H1 (cell line): ENCODE measurements around the gene DBF4B. TPM values are rescaled to one million over a fixed set of nuclear protein-coding genes. Genes with fewer than 3 reads are reported as not detected.

Experiments used
- CTCF ChIA-PET: fragments of 300-600 bp; sonication (Branson Sonifier 250); formaldehyde crosslinking; loops from one replicate; lab custom pipeline; 2021; ENCODE audit not compliant: partially characterized antibody; lab: Charles Lee
- POLR2A ChIA-PET: fragments of 300-600 bp; sonication (Branson Sonifier 250); formaldehyde crosslinking; loops from one replicate; lab custom pipeline; 2021; ENCODE audit warnings: inconsistent platforms; ENCODE audit not compliant: partially characterized antibody; lab: Charles Lee
- DNase-seq, 2 experiments: peaks; one replicate each; pipeline versions ENCODE4 v3.0.0 to v3.0.0-alpha.2; 2010 to 2022; ENCODE audit warnings: low spot score in 2 of 2, low read depth in 1 of 2, mixed read lengths in 1 of 2
- FAIRE-seq: peaks from 2 replicates; lab custom pipeline; 2011; peaks lifted over from hg19 to GRCh38; lab: Jason Lieb, UNC
- H2AFZ ChIP-seq: 2 replicates; pipeline ENCODE4 v1.8.1; 2012; ENCODE audit warnings: low read length, inconsistent platforms
- H2AK5ac ChIP-seq: 2 replicates; pipeline ENCODE4 v1.6.1; 2013; ENCODE audit warnings: low read depth, low read length
- H2BK120ac ChIP-seq: replicated peaks from 2 replicates; pipeline ENCODE3; 2013; ENCODE audit warnings: low read depth, low read length, inconsistent platforms
- H2BK12ac ChIP-seq: 2 replicates; pipeline ENCODE4 v1.6.1; 2013; ENCODE audit warnings: low read depth, low read length
- H2BK15ac ChIP-seq: 2 replicates; pipeline ENCODE4 v1.6.1; 2013; ENCODE audit warnings: low read length
- H2BK20ac ChIP-seq: 2 replicates; pipeline ENCODE4 v1.6.1; 2013; ENCODE audit warnings: low read length
- H2BK5ac ChIP-seq: 2 replicates; pipeline ENCODE4 v1.6.1; 2013; ENCODE audit warnings: low read depth, low read length
- H3K14ac ChIP-seq: 2 replicates; pipeline ENCODE4 v1.6.1; 2013; ENCODE audit warnings: inconsistent platforms; ENCODE audit not compliant: insufficient read length
- H3K18ac ChIP-seq: 2 replicates; pipeline ENCODE4 v1.6.1; 2013; ENCODE audit warnings: low read length; ENCODE audit errors: extremely low read depth
- H3K23ac ChIP-seq: 2 replicates; pipeline ENCODE4 v1.6.1; 2013; ENCODE audit warnings: inconsistent platforms; ENCODE audit not compliant: insufficient read length
- H3K23me2 ChIP-seq: 2 replicates; pipeline ENCODE4 v1.6.1; 2013; ENCODE audit warnings: low read depth, low read length
- H3K27ac ChIP-seq: 2 replicates; pipeline ENCODE4 v1.6.1; 2011; ENCODE audit warnings: low read depth, low read length, inconsistent platforms
- H3K27me3 ChIP-seq, 4 experiments: replicated peaks in 1 of 4; 1 replicate in 1 of 4; 2 replicates in 3 of 4; pipeline versions ENCODE4 v1.6.1 to v1.8.1; 2011 to 2013; ENCODE audit warnings: low read length in 3 of 4, mild to moderate bottlenecking in 3 of 4, inconsistent platforms in 2 of 4, mixed read lengths in 2 of 4, moderate library complexity in 1 of 4; ENCODE audit not compliant: control insufficient read depth in 3 of 4, insufficient read depth in 3 of 4; ENCODE audit errors: extremely low read depth in 1 of 4
- H3K36me3 ChIP-seq, 4 experiments: 2 replicates each; pipeline versions ENCODE4 v1.6.1 to v1.8.1; 2011 to 2013; ENCODE audit warnings: mild to moderate bottlenecking in 4 of 4, low read length in 3 of 4, moderate library complexity in 2 of 4, control low read depth in 1 of 4, inconsistent platforms in 1 of 4; ENCODE audit not compliant: insufficient read depth in 4 of 4, control insufficient read depth in 2 of 4
- H3K4ac ChIP-seq: replicated peaks from 2 replicates; pipeline ENCODE3; 2013; ENCODE audit warnings: low read length, low read depth, mixed read lengths, inconsistent platforms; ENCODE audit not compliant: insufficient read length
- H3K4me1 ChIP-seq, 4 experiments: replicated peaks in 1 of 4; 1 replicate in 1 of 4; 2 replicates in 3 of 4; pipeline versions ENCODE4 v1.6.1 to v1.8.1; 2011 to 2013; ENCODE audit warnings: low read length in 3 of 4, inconsistent platforms in 2 of 4, mixed read lengths in 1 of 4; ENCODE audit not compliant: insufficient read depth in 4 of 4, control insufficient read depth in 3 of 4
- H3K4me2 ChIP-seq, 2 experiments: 2 replicates each; pipeline versions ENCODE4 v1.6.1 to v1.8.1; 2011 to 2013; ENCODE audit warnings: low read depth in 2 of 2, low read length in 2 of 2, control low read depth in 1 of 2, inconsistent platforms in 1 of 2, mild to moderate bottlenecking in 1 of 2; ENCODE audit not compliant: insufficient read depth in 1 of 2
- H3K4me3 ChIP-seq, 4 experiments: fragments of 200-600, 300-600 bp in 1 of 4; sonication (generic), shearing (Covaris generic), sonication (Bioruptor Twin) in 1 of 4; 2 replicates each; pipeline versions ENCODE4 v1.5.1 to v1.8.1; 2011 to 2016; ENCODE audit warnings: low read length in 4 of 4, low read depth in 3 of 4, control low read depth in 2 of 4, inconsistent platforms in 2 of 4, mild to moderate bottlenecking in 2 of 4, mixed read lengths in 1 of 4, moderate library complexity in 1 of 4; ENCODE audit not compliant: insufficient read depth in 2 of 4; ENCODE audit errors: extremely low read depth in 1 of 4
- H3K56ac ChIP-seq: replicated peaks from 2 replicates; pipeline ENCODE3; 2013; ENCODE audit warnings: low read depth, mild to moderate bottlenecking, mixed read lengths, low read length, inconsistent platforms; ENCODE audit not compliant: insufficient read length
- H3K79me1 ChIP-seq: 2 replicates; pipeline ENCODE4 v1.6.1; 2013; ENCODE audit warnings: low read depth, low read length, control low read depth
- H3K79me2 ChIP-seq, 2 experiments: 2 replicates each; pipeline versions ENCODE4 v1.6.1 to v1.8.1; 2012 to 2013; ENCODE audit warnings: low read length in 2 of 2, mild to moderate bottlenecking in 2 of 2, inconsistent platforms in 1 of 2; ENCODE audit not compliant: insufficient read depth in 2 of 2, control insufficient read depth in 1 of 2
- H3K9ac ChIP-seq, 4 experiments: replicated peaks in 1 of 4; 1 replicate in 1 of 4; 2 replicates in 3 of 4; pipeline versions ENCODE4 v1.6.1 to v1.8.1; 2011 to 2013; ENCODE audit warnings: low read depth in 3 of 4, low read length in 3 of 4, control low read depth in 2 of 4, mild to moderate bottlenecking in 2 of 4, moderate library complexity in 2 of 4, inconsistent platforms in 1 of 4; ENCODE audit errors: extremely low read depth in 1 of 4
- H3K9me3 ChIP-seq, 2 experiments: 2 replicates each; pipeline versions ENCODE4 v1.6.1 to v1.8.1; 2012 to 2013; ENCODE audit warnings: mild to moderate bottlenecking in 2 of 2, moderate library complexity in 2 of 2, control low read depth in 1 of 2, inconsistent platforms in 1 of 2, low read depth in 1 of 2, low read length in 1 of 2, mixed read lengths in 1 of 2; ENCODE audit not compliant: insufficient read depth in 2 of 2
- H4K20me1 ChIP-seq, 2 experiments: replicated peaks in 1 of 2; 2 replicates each; pipeline versions ENCODE3 to v1.8.1; 2011 to 2013; ENCODE audit warnings: inconsistent platforms in 2 of 2, low read length in 2 of 2, mild to moderate bottlenecking in 1 of 2; ENCODE audit not compliant: insufficient read depth in 2 of 2, control insufficient read depth in 1 of 2
- H4K5ac ChIP-seq: 2 replicates; pipeline ENCODE4 v1.6.1; 2013; ENCODE audit warnings: low read length, low read depth, mixed read lengths, inconsistent platforms; ENCODE audit not compliant: insufficient read length
- H4K8ac ChIP-seq: 2 replicates; pipeline ENCODE4 v1.8.0; 2013; ENCODE audit warnings: mild to moderate bottlenecking, moderate library complexity, low read length, inconsistent platforms; ENCODE audit not compliant: insufficient read depth; ENCODE audit errors: extremely low read depth
- H4K91ac ChIP-seq: replicated peaks from 2 replicates; pipeline ENCODE3; 2013; ENCODE audit warnings: low read length, mixed read lengths, inconsistent platforms; ENCODE audit not compliant: insufficient read length
- GABPA ChIP-seq: IDR thresholded peaks from 2 replicates; pipeline ENCODE4 v1.6.1; 2011; ENCODE audit warnings: mild to moderate bottlenecking, low read length, moderate library complexity, borderline replicate concordance; ENCODE audit not compliant: insufficient read depth
- KDM1A ChIP-seq: fragments of 200-600, 300-600 bp; sonication (generic); IDR thresholded peaks from 2 replicates; pipeline ENCODE4 v1.7.1; 2016; ENCODE audit warnings: mild to moderate bottlenecking, low read length, borderline replicate concordance
- RBBP5 ChIP-seq: IDR thresholded peaks from 2 replicates; pipeline ENCODE4 v1.7.1; 2012; ENCODE audit warnings: low read depth, mild to moderate bottlenecking, inconsistent platforms, low read length, moderate library complexity, borderline replicate concordance
- SIRT6 ChIP-seq: IDR thresholded peaks from one replicate; pipeline ENCODE4 v1.7.1; 2012; ENCODE audit warnings: low read length, inconsistent platforms
- WGBS, 2 experiments: shearing (Covaris generic) in 1 of 2; methylation state at CpG; one replicate each; pipeline versions ENCODE4 v1.1.6 to v1.1.7; 2013 to 2015; ENCODE audit warnings: low lambda C conversion rate in 2 of 2, mixed read lengths in 2 of 2, inconsistent platforms in 1 of 2, low coverage in 1 of 2, missing lambda C conversion rate in 1 of 2; ENCODE audit not compliant: insufficient replicate concordance in 2 of 2, insufficient coverage in 1 of 2, insufficient read length in 1 of 2; ENCODE audit errors: extremely low coverage in 1 of 2, missing lambda C conversion rate in 1 of 2; 5-methylcytosine and 5-hydroxymethylcytosine counted together
- polyA plus RNA-seq, 7 experiments: library from polyadenylated mRNA; depleted of rRNA in 3 of 7; stranded (reverse) in 5 of 7; unstranded in 2 of 7; fragments of >200 nt in 5 of 7; fragments of 200-250 nt in 2 of 7; gene quantifications; 1 replicate in 5 of 7; 2 replicates in 1 of 7; 4 replicates in 1 of 7; pipeline versions ENCODE4 v1.2.1 to v1.2.3, GENCODE V29; 2011 to 2013; ENCODE audit warnings: missing spikeins in 2 of 7, mixed read lengths in 2 of 7
- total RNA-seq: library from RNA; stranded (reverse); fragmentation: NEBNext Ultra II Directional; extraction: Animal tissue kit (Norgen Biotek cat#: 25700); gene quantifications from 2 replicates; pipeline ENCODE4 v1.2.1, GENCODE V29; 2021

DBF4B gene
- total and polyA plus RNA-seq, 2 of the 8 experiments (the other 6 are each of a cell fraction or from before 2014, with no cell fraction given), result 20.2 to 26.9 TPM

DNA sequence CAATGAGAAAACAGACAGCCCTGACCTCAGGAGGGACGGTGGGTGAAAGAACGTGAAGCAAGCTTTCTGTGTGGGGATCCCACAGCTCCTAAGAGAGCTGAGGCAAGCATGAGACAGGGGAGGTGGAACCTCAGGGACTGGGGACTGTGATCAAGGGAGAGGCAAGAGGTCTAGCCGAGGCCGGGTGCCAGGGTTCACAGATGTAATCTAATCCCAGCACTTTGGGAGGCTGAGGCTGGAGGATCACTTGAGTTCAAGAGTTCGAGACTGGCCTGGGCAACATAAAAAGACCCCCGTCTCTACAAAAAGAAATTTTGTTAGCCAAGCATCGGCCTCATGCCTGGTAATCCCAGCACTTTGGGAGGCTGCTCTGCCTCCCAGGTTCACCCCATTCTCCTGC is 45.8 kb downstream of the DBF4B start:
- no peak overlapping the region for H2AK5ac ChIP-seq
- no peak overlapping the region for H2BK120ac ChIP-seq
- H4K5ac ChIP-seq, result no peak overlapping the region
- FAIRE-seq, result no peak
- H3K79me2 ChIP-seq, result no peaks in the 10 kb centered on the region
- H3K14ac ChIP-seq, result no peak overlapping the region
- H2BK12ac ChIP-seq, result no peak overlapping the region
- H3K4me1 ChIP-seq, result peaks cover 0 to under 1% (median 0%) of the 10 kb centered on the region in 4 experiments; a peak in 2 of 7 replicates
- no peak overlapping the region for H3K4ac ChIP-seq
- H2AFZ ChIP-seq, result no peak overlapping the region
- no peak overlapping the region for H4K8ac ChIP-seq
- H3K79me1 ChIP-seq, result no peaks in the 10 kb centered on the region
- no peaks in the 10 kb centered on the region for H3K9me3 ChIP-seq
- no peak for DNase-seq
- peaks cover 0 to 3% of the 10 kb centered on the region in 2 experiments for H4K20me1 ChIP-seq
- H3K36me3 ChIP-seq, result peaks cover 0 to 3% (median 0%) of the 10 kb centered on the region in 4 experiments; a peak in 2 of 8 replicates
- H3K18ac ChIP-seq, result no peak overlapping the region
- no peak overlapping the region for H3K27ac ChIP-seq
- H2BK20ac ChIP-seq, result no peak overlapping the region
- ChIA-PET CTCF (interaction anchor here (0.5 to 2.3 kb wide), 8 partner anchors 17 to 165 kb away, joined by 3 to 8 read pairs (median 3); no protein-coding TSS in a partner anchor), POLR2A (interaction anchor here (1.0 to 1.4 kb wide), 2 partner anchors 19 to 395 kb away, joined by 3 read pairs; no protein-coding TSS in a partner anchor)
- peaks cover 17 to 22% (median 21%) of the 10 kb centered on the region in 4 experiments for H3K27me3 ChIP-seq
- H2BK5ac ChIP-seq, result no peak overlapping the region
- 85% methylated on average over 7 of the region's 7 CpGs; no CpG with 5 or more reads in 1 of the 2 experiments for WGBS, 2 experiments
- H3K4me3 ChIP-seq, result no peak overlapping the region
- no peak overlapping the region for H2BK15ac ChIP-seq
- H3K4me2 ChIP-seq, result no peak overlapping the region
- no peak overlapping the region for H3K9ac ChIP-seq
- no peak overlapping the region for H4K91ac ChIP-seq
- peaks cover 4% of the 10 kb centered on the region; the same call in 1 of the 2 replicates for H3K23me2 ChIP-seq
- no peak overlapping the region for H3K23ac ChIP-seq
- TF ChIP-seq SIRT6 (no peak), GABPA (no peak), KDM1A (no peak), RBBP5 (no peak)
- TF ChIP-seq, all 59 proteins: peak for 0
- H3K56ac ChIP-seq, result no peak overlapping the region
